Erythroblast (primary cell): ENCODE measurements around the gene NDUFAF4.

Experiments used
- GATA1 ChIP-seq: IDR thresholded peaks from 2 replicates; pipeline ENCODE4 v1.6.1; 2011; ENCODE audit warnings: low read depth, mild to moderate bottlenecking, control low read depth, low read length, moderate library complexity
- POLR2A ChIP-seq: IDR thresholded peaks from 2 replicates; pipeline ENCODE4 v1.6.1; 2011; ENCODE audit warnings: mild to moderate bottlenecking, low read length

GRCh38 chr6:96856856-96857255 lies 40.8 kb downstream of the NDUFAF4 start:
- TF ChIP-seq POLR2A (no peak), GATA1 (no peak)
